Breast epithelium (tissue), 4 donors: ENCODE measurements around the gene JAG1. TPM values are rescaled to one million over a fixed set of nuclear protein-coding genes. Genes with fewer than 3 reads are reported as not detected.
A peak's percentile ranks its signal among the peaks of the same experiment; 100 is the strongest.

Experiments used
- DNase-seq, 2 donors: peaks; one replicate each; pipeline ENCODE4 v3.0.0-alpha.2; 2019; ENCODE audit warnings: low spot score in 2 of 2
- H3K27ac ChIP-seq, 2 donors: fragments of 200-600 bp; sonication (generic) in 1 of 2; one replicate each; pipeline ENCODE4 v1.5.1; 2016 to 2019; ENCODE audit warnings: mild to moderate bottlenecking in 1 of 2
- H3K27me3 ChIP-seq, 2 donors: fragments of 200-600 bp; sonication (generic) in 1 of 2; one replicate each; pipeline versions ENCODE4 v1.5.1 to v1.6.0; 2017 to 2019; ENCODE audit warnings: control low read depth in 1 of 2, mild to moderate bottlenecking in 1 of 2
- H3K36me3 ChIP-seq: fragments of 200-600 bp; one replicate; pipeline ENCODE4 v1.5.1; 2019
- H3K4me1 ChIP-seq, 2 donors: fragments of 200-600 bp; sonication (generic); one replicate each; pipeline ENCODE4 v1.5.1; 2016 to 2019; ENCODE audit warnings: control low read depth in 1 of 2
- H3K4me3 ChIP-seq, 3 donors: fragments of 200-600 bp; sonication (generic); 1 replicate in 2 of 3; 2 replicates in 1 of 3; pipeline ENCODE4 v1.5.1; 2016 to 2019; ENCODE audit warnings: mild to moderate bottlenecking in 3 of 3, moderate library complexity in 2 of 3
- H3K9me3 ChIP-seq, 2 donors: fragments of 200-600 bp; sonication (generic) in 1 of 2; one replicate each; pipeline ENCODE4 v1.5.1; 2016 to 2019; ENCODE audit warnings: control low read depth in 1 of 2
- CTCF ChIP-seq, 3 donors: fragments of 450-650 bp; IDR thresholded peaks; one replicate each; pipeline ENCODE4 v1.5.1; 2016 to 2017; ENCODE audit warnings: antibody characterized with exemption in 3 of 3, mild to moderate bottlenecking in 3 of 3, moderate library complexity in 3 of 3
- POLR2A ChIP-seq: fragments of 450-650 bp; IDR thresholded peaks from one replicate; pipeline ENCODE4 v1.6.1; 2016; ENCODE audit warnings: antibody characterized with exemption, mild to moderate bottlenecking, moderate library complexity
- POLR2AphosphoS5 ChIP-seq, 3 donors: sonication (generic); formaldehyde crosslinking; IDR thresholded peaks; one replicate each; pipeline ENCODE4 v1.6.1; 2017; ENCODE audit warnings: antibody characterized with exemption in 3 of 3
- intact Hi-C: fragments of 100-400 bp; cut with DNase I; formaldehyde crosslinking; loops from one replicate; pipeline ENCODE4 v1.15.1; 2023; ENCODE audit warnings: low total_unique reads
- total RNA-seq, 3 donors: library from RNA; depleted of rRNA; stranded (reverse); fragments of >200 nt; gene quantifications; one replicate each; pipeline ENCODE4 v1.1.0, GENCODE V29; 2016

The JAG1 gene
- total RNA-seq, 3 donors from 2014 or later, result 49.0 to 97.9 (median 75.7) TPM

- no peaks in the 10 kb centered on the region for H3K27me3 ChIP-seq
- TF ChIP-seq POLR2AphosphoS5 (IDR thresholded peaks at IDR 0.05), result no peak
- TF ChIP-seq CTCF (IDR thresholded peaks at IDR 0.05), result no peak
- TF ChIP-seq POLR2A, result no peak
- intact Hi-C loops, result no loop called here
- DNase-seq, result no peak
- H3K9me3 ChIP-seq, result no peaks in the 10 kb centered on the region
- H3K4me1 ChIP-seq, result peaks cover 4 to 16% of the 10 kb centered on the region in 2 donors
- H3K4me3 ChIP-seq, result no peak overlapping the region
- H3K27ac ChIP-seq, result peak overlapping the region; percentile 22 to 87
- H3K36me3 ChIP-seq, result no peaks in the 10 kb centered on the region
These were observed 10.9 kb downstream of the JAG1 start for GRCh38 chr20:10662661-10663458.

- Histone ChIP-seq H3K4me1 (peaks cover 4 to 16% of the 10 kb centered on the region in 2 donors), H3K9me3 (no peaks in the 10 kb centered on the region), H3K27me3 (no peaks in the 10 kb centered on the region), H3K27ac (peak overlapping the region; percentile 22 to 74), H3K4me3 (no peak overlapping the region), H3K36me3 (no peaks in the 10 kb centered on the region)
- no peak for TF ChIP-seq CTCF (IDR thresholded peaks at IDR 0.05)
- intact Hi-C loops, result no loop called here
- no peak for DNase-seq
These were observed 11.6 kb downstream of the JAG1 start for GRCh38 chr20:10662151-10662550.

GRCh38 chr20:10661261-10661660, 12.5 kb downstream of the JAG1 start:
- Histone ChIP-seq H3K27me3 (no peaks in the 10 kb centered on the region), H3K4me1 (peaks cover 3 to 16% of the 10 kb centered on the region in 2 donors), H3K9me3 (no peaks in the 10 kb centered on the region), H3K27ac (peak overlapping the region; percentile 19 to 74), H3K4me3 (no peak overlapping the region), H3K36me3 (no peaks in the 10 kb centered on the region)
- intact Hi-C loops, result no loop called here
- TF ChIP-seq POLR2AphosphoS5 (IDR thresholded peaks at IDR 0.05) (no peak), POLR2A (no peak), CTCF (IDR thresholded peaks at IDR 0.05) (no peak)
- DNase-seq, result no peak

- no peaks in the 10 kb centered on the region for H3K36me3 ChIP-seq
- intact Hi-C loops, result no loop called here
- H3K27ac ChIP-seq, result peak overlapping the region; percentile 19 to 74
- H3K9me3 ChIP-seq, result no peaks in the 10 kb centered on the region
- H3K27me3 ChIP-seq, result no peaks in the 10 kb centered on the region
- TF ChIP-seq POLR2AphosphoS5 (IDR thresholded peaks at IDR 0.05), result no peak
- H3K4me3 ChIP-seq, result no peak overlapping the region
- no peak for DNase-seq
- peaks cover 0 to 12% of the 10 kb centered on the region in 2 donors for H3K4me1 ChIP-seq
These were observed 13.1 kb downstream of the JAG1 start for GRCh38 chr20:10660661-10661060.

- peaks cover 0 to 6% of the 10 kb centered on the region in 2 donors for H3K4me1 ChIP-seq
- DNase-seq, result peak in 1 of 2 donors; percentile 49
- H3K9me3 ChIP-seq, result no peaks in the 10 kb centered on the region
- TF ChIP-seq POLR2AphosphoS5 (IDR thresholded peaks at IDR 0.05), result no peak
- no peak for TF ChIP-seq POLR2A
- H3K27me3 ChIP-seq, result no peaks in the 10 kb centered on the region
- intact Hi-C loops, result no loop called here
- no peaks in the 10 kb centered on the region for H3K36me3 ChIP-seq
- H3K27ac ChIP-seq, result peak overlapping the region in 1 of 2 donors; percentile 74
- no peak overlapping the region for H3K4me3 ChIP-seq
These were observed 13.9 kb downstream of the JAG1 start for GRCh38 chr20:10659651-10660601.
